GM19023 (cell line): ENCODE results near the gene OSGIN1.

Experiments
- ATAC-seq: cut with Tn5 transposase; IDR thresholded peaks from one replicate; pipeline ENCODE4 v1.9.1; 2021; ENCODE audit warnings: mild to moderate bottlenecking, moderate library complexity; ENCODE audit not compliant: unreplicated experiment

Gene OSGIN1

GRCh38 chr16:83995754-83996153 is 42.7 kb downstream of the OSGIN1 start:
- no peak for ATAC-seq

GRCh38 chr16:83996481-83997252 is 43.6 kb downstream of the OSGIN1 start:
- ATAC-seq, result no peak

- ATAC-seq, result no peak
These were observed 45.1 kb downstream of the OSGIN1 start for GRCh38 chr16:83998091-83998490.

- ATAC-seq, result no peak
These were observed 48.1 kb downstream of the OSGIN1 start for GRCh38 chr16:84000989-84001642.

- ATAC-seq, result no peak
These were observed 48.7 kb downstream of the OSGIN1 start for GRCh38 chr16:84001726-84002125.

- no peak for ATAC-seq
These were observed 50.0 kb downstream of the OSGIN1 start for GRCh38 chr16:84003038-84003437.

GRCh38 chr16:84004442-84004841 is 51.4 kb downstream of the OSGIN1 start:
- no peak for ATAC-seq

GRCh38 chr16:84005391-84005790 is 52.4 kb downstream of the OSGIN1 start:
- ATAC-seq, result no peak

GRCh38 chr16:84007520-84007919 is 54.5 kb downstream of the OSGIN1 start:
- no peak for ATAC-seq

GRCh38 chr16:84007965-84008364 is 54.9 kb downstream of the OSGIN1 start:
- ATAC-seq, result no peak

- no peak for ATAC-seq
These were observed 56.2 kb downstream of the OSGIN1 start for GRCh38 chr16:84009282-84009681.

- ATAC-seq, result peak; percentile 65
These were observed 60.9 kb downstream of the OSGIN1 start for GRCh38 chr16:84013787-84014569.

- ATAC-seq, result no peak
These were observed 61.7 kb downstream of the OSGIN1 start for GRCh38 chr16:84014570-84015327.

- no peak for ATAC-seq
These were observed 62.4 kb downstream of the OSGIN1 start for GRCh38 chr16:84015399-84015798.
